Smooth muscle cell (in vitro differentiated cells): ENCODE results near the gene SMC6. TPM values are rescaled to one million over a fixed set of nuclear protein-coding genes. Genes with fewer than 3 reads are reported as not detected.

Experiments
- DNase-seq: peaks from one replicate; lab custom pipeline; 2025; ENCODE audit not compliant: unreplicated experiment; lab: John Stamatoyannopoulos, UW
- H2AFZ ChIP-seq: fragments of 200-600 bp; sonication (generic); 2 replicates; pipeline ENCODE4 v1.6.0; 2016; ENCODE audit warnings: antibody characterized with exemption, low read depth, mild to moderate bottlenecking
- H3F3A ChIP-seq: fragments of 200-600 bp; sonication (generic); 2 replicates; pipeline ENCODE4 v1.6.0; 2017; ENCODE audit warnings: antibody characterized with exemption, low read depth
- H3K27ac ChIP-seq: fragments of 200-600 bp; sonication (generic); 2 replicates; pipeline ENCODE4 v1.5.1; 2016; ENCODE audit warnings: low read depth, mild to moderate bottlenecking
- H3K27me3 ChIP-seq: fragments of 200-600 bp; sonication (generic); 2 replicates; pipeline ENCODE4 v1.6.1; 2016; ENCODE audit warnings: low read depth, mild to moderate bottlenecking
- H3K36me3 ChIP-seq: fragments of 200-600 bp; sonication (generic); 2 replicates; pipeline ENCODE4 v1.5.1; 2016; ENCODE audit warnings: low read depth
- H3K4me1 ChIP-seq: fragments of 200-600 bp; sonication (generic); 2 replicates; pipeline ENCODE4 v1.5.1; 2016; ENCODE audit warnings: low read depth
- H3K4me2 ChIP-seq: fragments of 200-600 bp; sonication (generic); 2 replicates; pipeline ENCODE4 v1.6.0; 2016; ENCODE audit warnings: mild to moderate bottlenecking
- H3K4me3 ChIP-seq: fragments of 200-600 bp; sonication (generic); 2 replicates; pipeline ENCODE4 v1.5.1; 2016; ENCODE audit warnings: mild to moderate bottlenecking
- H3K79me2 ChIP-seq: fragments of 200-600 bp; sonication (generic); 2 replicates; pipeline ENCODE4 v1.6.0; 2016; ENCODE audit warnings: low read depth, mild to moderate bottlenecking
- H3K9ac ChIP-seq: fragments of 200-600 bp; sonication (generic); 2 replicates; pipeline ENCODE4 v1.6.0; 2016; ENCODE audit warnings: low read depth
- H3K9me3 ChIP-seq: fragments of 200-600 bp; sonication (generic); replicated peaks from 2 replicates; pipeline ENCODE4 v1.5.1; 2016; ENCODE audit warnings: low read depth
- H4K20me1 ChIP-seq: fragments of 200-600 bp; sonication (generic); 2 replicates; pipeline ENCODE4 v1.6.0; 2016; ENCODE audit warnings: low read depth
- WGBS: methylation state at CpG from one replicate; pipeline ENCODE4 v1.1.7; 2016; ENCODE audit warnings: low lambda C conversion rate; 5-methylcytosine and 5-hydroxymethylcytosine counted together
- polyA plus RNA-seq: library from polyadenylated mRNA; unstranded; fragments of >200 nt; fragmentation: Nextera tagmentation; extraction: Ambion mirVana; gene quantifications from 2 replicates; pipeline ENCODE4 v1.2.1, GENCODE V29; 2016
- total RNA-seq: library from RNA; depleted of rRNA; stranded (reverse); fragments of >200 nt; gene quantifications from 2 replicates; pipeline ENCODE4 v1.2.3, GENCODE V29; 2014
- TF ChIP-seq, protein P1 (sequence below): fragments of 200-600 bp; sonication (generic); IDR thresholded peaks from 2 replicates; pipeline ENCODE4 v1.5.1; 2017; ENCODE audit warnings: borderline replicate concordance, mild to moderate bottlenecking, antibody characterized with exemption; ENCODE audit not compliant: insufficient read depth, poor library complexity, severe bottlenecking

SMC6 gene
- total and polyA plus RNA-seq, 2 experiments from 2014 or later, result 11.2 to 18.1 TPM

DNA sequence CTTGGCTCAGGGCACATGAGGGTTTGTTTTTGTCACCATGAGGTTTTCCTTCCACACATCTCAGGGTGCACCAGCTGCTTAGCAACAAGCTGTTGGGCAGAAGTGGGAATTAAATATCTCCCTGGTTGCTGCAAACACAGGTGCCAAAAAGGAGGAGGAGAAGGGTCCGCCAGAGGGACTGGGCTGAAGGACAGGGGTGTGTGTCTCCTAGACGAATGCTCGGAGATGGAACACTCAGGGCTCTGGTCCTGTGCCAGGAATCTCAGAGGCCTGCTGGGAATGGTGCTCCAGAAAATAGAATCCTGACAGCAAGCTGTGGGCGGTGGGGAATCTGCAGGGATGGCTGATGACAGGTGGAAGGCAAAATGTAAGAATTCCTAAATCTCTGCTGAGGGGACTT lies 118.6 kb downstream of the SMC6 start:
- Histone ChIP-seq H2AFZ (no peak overlapping the region), H3K79me2 (no peaks in the 10 kb centered on the region), H3K9ac (no peak overlapping the region), H3K4me1 (no peaks in the 10 kb centered on the region), H3F3A (no peaks in the 10 kb centered on the region), H3K27me3 (no peaks in the 10 kb centered on the region), H4K20me1 (no peaks in the 10 kb centered on the region), H3K36me3 (no peaks in the 10 kb centered on the region), H3K27ac (no peak overlapping the region), H3K4me3 (no peak overlapping the region), H3K4me2 (no peak overlapping the region), H3K9me3 (no peaks in the 10 kb centered on the region)
- DNase-seq, result no peak
- TF ChIP-seq, protein P1, sequence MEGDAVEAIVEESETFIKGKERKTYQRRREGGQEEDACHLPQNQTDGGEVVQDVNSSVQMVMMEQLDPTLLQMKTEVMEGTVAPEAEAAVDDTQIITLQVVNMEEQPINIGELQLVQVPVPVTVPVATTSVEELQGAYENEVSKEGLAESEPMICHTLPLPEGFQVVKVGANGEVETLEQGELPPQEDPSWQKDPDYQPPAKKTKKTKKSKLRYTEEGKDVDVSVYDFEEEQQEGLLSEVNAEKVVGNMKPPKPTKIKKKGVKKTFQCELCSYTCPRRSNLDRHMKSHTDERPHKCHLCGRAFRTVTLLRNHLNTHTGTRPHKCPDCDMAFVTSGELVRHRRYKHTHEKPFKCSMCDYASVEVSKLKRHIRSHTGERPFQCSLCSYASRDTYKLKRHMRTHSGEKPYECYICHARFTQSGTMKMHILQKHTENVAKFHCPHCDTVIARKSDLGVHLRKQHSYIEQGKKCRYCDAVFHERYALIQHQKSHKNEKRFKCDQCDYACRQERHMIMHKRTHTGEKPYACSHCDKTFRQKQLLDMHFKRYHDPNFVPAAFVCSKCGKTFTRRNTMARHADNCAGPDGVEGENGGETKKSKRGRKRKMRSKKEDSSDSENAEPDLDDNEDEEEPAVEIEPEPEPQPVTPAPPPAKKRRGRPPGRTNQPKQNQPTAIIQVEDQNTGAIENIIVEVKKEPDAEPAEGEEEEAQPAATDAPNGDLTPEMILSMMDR, result no peak
- 89% methylated on average over 4 of the region's 4 CpGs for WGBS

DNA sequence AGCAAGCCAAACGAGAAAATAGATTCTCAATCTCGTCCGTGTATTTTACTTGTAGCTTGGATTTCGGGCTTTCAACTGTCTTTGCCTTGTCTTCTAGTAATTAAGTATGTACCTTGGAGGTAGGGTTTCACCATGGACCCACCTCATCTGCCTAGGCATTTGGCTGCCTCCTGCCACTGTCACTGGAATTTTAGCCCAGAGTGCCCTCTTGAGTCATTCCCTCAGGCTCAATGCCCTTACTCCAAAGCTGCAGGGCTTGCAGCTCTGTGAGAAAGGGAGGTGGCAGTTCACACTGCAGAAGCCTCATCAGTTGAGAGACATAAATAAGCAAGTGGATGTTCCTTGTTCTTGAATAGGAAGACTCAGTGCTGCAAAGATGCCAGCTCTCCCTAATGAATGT lies 123.5 kb downstream of the SMC6 start:
- Histone ChIP-seq H2AFZ (no peak overlapping the region), H3K4me2 (no peak overlapping the region), H3K27me3 (no peaks in the 10 kb centered on the region), H3K4me3 (no peak overlapping the region), H3K9me3 (no peaks in the 10 kb centered on the region), H3F3A (peaks cover 8% of the 10 kb centered on the region), H3K9ac (no peak overlapping the region), H3K4me1 (peaks cover 3% of the 10 kb centered on the region), H3K79me2 (no peaks in the 10 kb centered on the region), H4K20me1 (no peaks in the 10 kb centered on the region), H3K36me3 (no peaks in the 10 kb centered on the region), H3K27ac (no peak overlapping the region)
- TF ChIP-seq, protein P1, result no peak
- WGBS, result 98% methylated on average over 4 of the region's 4 CpGs
- no peak for DNase-seq

DNA sequence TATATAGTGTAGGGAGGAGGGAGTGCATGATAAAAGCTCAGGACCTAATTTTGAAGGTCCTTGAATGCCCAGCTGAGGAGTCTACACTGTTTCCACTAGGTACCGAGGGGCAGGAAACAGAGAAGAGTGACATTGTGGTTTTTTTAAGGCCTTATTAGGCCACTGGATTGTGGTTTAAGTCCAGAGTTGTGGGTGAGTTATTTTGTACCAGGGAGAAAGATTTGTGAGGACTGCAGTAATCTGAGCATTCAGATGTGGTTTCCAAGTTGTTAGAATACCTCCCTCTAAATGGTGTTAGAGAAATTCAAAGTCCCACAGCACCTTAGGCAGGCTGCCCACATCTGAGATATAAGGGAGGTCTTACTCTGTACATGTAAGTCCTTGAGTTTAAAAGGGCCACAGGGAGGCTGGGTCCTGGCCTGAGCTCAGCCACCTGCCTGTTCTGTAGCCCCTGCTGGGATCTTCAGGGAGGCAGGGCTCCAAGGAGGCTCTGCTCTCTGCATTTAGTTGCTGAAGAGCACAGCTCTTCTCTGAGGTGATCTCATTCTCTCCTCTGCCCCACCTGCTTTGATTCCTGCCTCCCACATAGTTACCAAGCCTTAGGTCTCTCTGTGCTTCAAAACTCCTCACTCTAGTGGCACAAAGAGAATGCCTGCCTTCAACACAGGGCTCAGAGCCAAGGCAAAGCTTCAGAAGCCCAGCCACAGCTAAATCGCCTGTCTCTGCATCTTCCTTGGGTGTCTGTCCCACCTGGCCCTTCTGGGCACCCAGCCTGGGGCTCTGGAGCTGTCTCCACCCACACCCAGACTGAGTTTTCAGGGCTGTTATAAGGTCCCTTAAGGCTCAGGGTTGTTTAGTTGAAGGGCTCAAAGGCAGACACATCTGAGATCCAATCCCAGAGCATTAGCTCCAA lies 125.0 kb downstream of the SMC6 start:
- WGBS, result 52% methylated on average over 2 of the region's 2 CpGs

More for the DNA sequence above, 125.0 kb downstream of the SMC6 start:
- TF ChIP-seq, protein P1, result no peak
- H3K9me3 ChIP-seq, result no peaks in the 10 kb centered on the region
- no peak overlapping the region for H3K4me2 ChIP-seq
- no peak overlapping the region for H3K27ac ChIP-seq
- no peak overlapping the region for H3K4me3 ChIP-seq
- no peaks in the 10 kb centered on the region for H3K79me2 ChIP-seq
- H3K27me3 ChIP-seq, result no peaks in the 10 kb centered on the region
- peaks cover 8% of the 10 kb centered on the region for H3F3A ChIP-seq
- H2AFZ ChIP-seq, result no peak overlapping the region
- no peak overlapping the region for H3K9ac ChIP-seq
- DNase-seq, result no peak
- no peaks in the 10 kb centered on the region for H3K36me3 ChIP-seq
- H3K4me1 ChIP-seq, result peaks cover 3% of the 10 kb centered on the region
- no peaks in the 10 kb centered on the region for H4K20me1 ChIP-seq
